Upper lobe of left lung (tissue), 6 donors: ENCODE results near the gene COX6A1. TPM values are rescaled to one million over a fixed set of nuclear protein-coding genes. Genes with fewer than 3 reads are reported as not detected.
A peak's percentile ranks its signal among the peaks of the same experiment; 100 is the strongest.

ENCODE experiments used
- ATAC-seq, 2 donors: fragments of 200-7000 bp; cut with Tn5 transposase; one replicate each; pipeline ENCODE4 v1.9.1; 2022; ENCODE audit warnings: mild to moderate bottlenecking in 2 of 2, moderate library complexity in 2 of 2; ENCODE audit not compliant: low FRiP score in 2 of 2
- DNase-seq, 2 donors: peaks; one replicate each; pipeline ENCODE4 v3.0.0-alpha.2; 2019 to 2020
- H3K27ac ChIP-seq, 4 donors: fragments of 200-600 bp; sonication (generic); one replicate each; pipeline ENCODE4 v1.5.1; 2016 to 2019
- H3K27me3 ChIP-seq, 4 donors: fragments of 200-600 bp; sonication (generic); one replicate each; pipeline ENCODE4 v1.5.1; 2017 to 2019
- H3K36me3 ChIP-seq, 4 donors: fragments of 200-600 bp; sonication (generic); one replicate each; pipeline ENCODE4 v1.5.1; 2016 to 2019
- H3K4me1 ChIP-seq, 4 donors: fragments of 200-600 bp; sonication (generic); one replicate each; pipeline ENCODE4 v1.5.1; 2018 to 2019
- H3K4me3 ChIP-seq, 4 donors: fragments of 200-600 bp; sonication (generic); one replicate each; pipeline ENCODE4 v1.5.1; 2017 to 2019; ENCODE audit warnings: mild to moderate bottlenecking in 2 of 4, moderate library complexity in 1 of 4
- H3K9me3 ChIP-seq, 4 donors: fragments of 200-600 bp; sonication (generic); one replicate each; pipeline ENCODE4 v1.5.1; 2018 to 2019
- EP300 ChIP-seq, 4 donors: sonication (generic); formaldehyde crosslinking; IDR thresholded peaks; one replicate each; pipeline ENCODE4 v1.5.1; 2017; ENCODE audit warnings: antibody characterized with exemption in 4 of 4, control low read depth in 2 of 4
- POLR2A ChIP-seq, 4 donors: fragments of 450-650 bp; IDR thresholded peaks; one replicate each; pipeline ENCODE4 v1.5.1; 2016 to 2017; ENCODE audit warnings: antibody characterized with exemption in 4 of 4, mild to moderate bottlenecking in 2 of 4
- POLR2AphosphoS5 ChIP-seq, 2 donors: sonication (generic); formaldehyde crosslinking; IDR thresholded peaks; one replicate each; pipeline ENCODE4 v1.5.1; 2017; ENCODE audit warnings: antibody characterized with exemption in 2 of 2
- whole genome bisulfite sequencing, 2 donors: methylation state at CpG; one replicate each; pipeline ENCODE4 v1.1.5; 2017 to 2018; 5-methylcytosine and 5-hydroxymethylcytosine counted together
- total RNA-seq, 6 donors: library from RNA; depleted of rRNA in 4 of 6; stranded (reverse); fragments of >200 nt in 4 of 6; gene quantifications; one replicate each; pipeline versions ENCODE4 v1.1.0 to v1.2.1, GENCODE V29; 2016 to 2021
- TF ChIP-seq, protein P1 (sequence below), 6 experiments: fragments of 450-650 bp in 4 of 6; fragments of 200-600 bp in 2 of 6; sonication (generic) in 2 of 6; IDR thresholded peaks; one replicate each; pipeline ENCODE4 v1.5.1; 2016 to 2019; ENCODE audit warnings: antibody characterized with exemption in 6 of 6
- donor health status: DM: no; HTN: no; CAD: no; lungs with moderate emphysema.
- donor health status: DM: no; HTN: yes; CAD: no; lungs with severe emphysema.

Gene COX6A1
- total RNA-seq, 6 donors from 2014 or later, result 131 to 733 (median 324) TPM

DNA sequence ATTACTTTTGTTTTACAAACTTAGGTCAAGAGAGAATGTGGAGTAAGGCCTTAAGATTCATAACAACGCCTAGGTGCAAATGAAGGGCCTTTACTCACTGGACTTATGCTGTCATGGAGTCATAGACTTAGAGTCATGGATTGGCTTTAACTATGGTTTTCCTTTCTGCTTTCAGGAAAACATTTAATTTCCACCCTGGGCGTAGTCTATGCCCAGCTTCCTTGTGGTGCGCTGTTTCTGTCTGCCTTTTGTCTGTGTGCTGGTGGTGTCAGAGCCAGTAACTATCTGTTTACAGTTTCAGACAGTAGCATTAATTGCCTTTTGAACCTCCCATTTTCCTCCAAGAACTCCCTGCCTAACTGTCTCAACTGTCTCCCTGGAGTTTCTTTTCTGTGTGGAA, 31.8 kb upstream of the COX6A1 start:
- Histone ChIP-seq H3K27ac (no peak overlapping the region), H3K4me3 (no peak overlapping the region), H3K9me3 (no peaks in the 10 kb centered on the region), H3K36me3 (no peaks in the 10 kb centered on the region), H3K27me3 (no peaks in the 10 kb centered on the region), H3K4me1 (no peaks in the 10 kb centered on the region)
- ATAC-seq, result no peak
- WGBS, 2 donors, result 57 to 80% methylated on average over 3 of the region's 3 CpGs
- no peak for DNase-seq
- TF ChIP-seq POLR2A (IDR thresholded peaks at IDR 0.05) (no peak), EP300 (IDR thresholded peaks at IDR 0.05) (no peak), POLR2AphosphoS5 (IDR thresholded peaks at IDR 0.05) (no peak)
- TF ChIP-seq, protein P1, sequence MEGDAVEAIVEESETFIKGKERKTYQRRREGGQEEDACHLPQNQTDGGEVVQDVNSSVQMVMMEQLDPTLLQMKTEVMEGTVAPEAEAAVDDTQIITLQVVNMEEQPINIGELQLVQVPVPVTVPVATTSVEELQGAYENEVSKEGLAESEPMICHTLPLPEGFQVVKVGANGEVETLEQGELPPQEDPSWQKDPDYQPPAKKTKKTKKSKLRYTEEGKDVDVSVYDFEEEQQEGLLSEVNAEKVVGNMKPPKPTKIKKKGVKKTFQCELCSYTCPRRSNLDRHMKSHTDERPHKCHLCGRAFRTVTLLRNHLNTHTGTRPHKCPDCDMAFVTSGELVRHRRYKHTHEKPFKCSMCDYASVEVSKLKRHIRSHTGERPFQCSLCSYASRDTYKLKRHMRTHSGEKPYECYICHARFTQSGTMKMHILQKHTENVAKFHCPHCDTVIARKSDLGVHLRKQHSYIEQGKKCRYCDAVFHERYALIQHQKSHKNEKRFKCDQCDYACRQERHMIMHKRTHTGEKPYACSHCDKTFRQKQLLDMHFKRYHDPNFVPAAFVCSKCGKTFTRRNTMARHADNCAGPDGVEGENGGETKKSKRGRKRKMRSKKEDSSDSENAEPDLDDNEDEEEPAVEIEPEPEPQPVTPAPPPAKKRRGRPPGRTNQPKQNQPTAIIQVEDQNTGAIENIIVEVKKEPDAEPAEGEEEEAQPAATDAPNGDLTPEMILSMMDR (IDR thresholded peaks at IDR 0.05), result no peak

DNA sequence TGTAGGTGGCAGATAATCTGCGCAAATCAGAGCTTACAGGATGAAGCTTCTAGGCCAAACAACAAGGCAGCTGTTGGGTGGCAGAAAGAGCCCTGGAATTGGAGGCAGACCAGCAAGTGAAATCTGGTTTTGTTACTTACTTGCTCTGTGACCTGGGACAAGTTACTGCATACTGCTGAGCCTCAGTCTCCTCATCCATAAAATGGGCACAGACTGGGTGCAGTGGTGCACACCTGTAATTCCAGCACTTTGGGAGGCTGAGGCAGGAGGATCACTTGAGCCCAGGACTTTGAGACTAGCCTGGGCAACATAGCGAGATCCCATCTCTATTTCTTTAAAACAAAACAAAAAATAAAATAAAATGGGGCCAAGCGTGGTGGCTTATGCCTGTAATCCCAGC, 31.4 kb upstream of the COX6A1 start:
- TF ChIP-seq POLR2AphosphoS5 (IDR thresholded peaks at IDR 0.05) (no peak), EP300 (IDR thresholded peaks at IDR 0.05) (no peak), POLR2A (IDR thresholded peaks at IDR 0.05) (no peak)
- TF ChIP-seq, protein P1 (IDR thresholded peaks at IDR 0.05), result no peak
- DNase-seq (no peak), ATAC-seq (no peak)
- H3K27ac ChIP-seq, result no peak overlapping the region
- no peaks in the 10 kb centered on the region for H3K27me3 ChIP-seq
- 91 to 95% methylated on average over 3 of the region's 3 CpGs for WGBS, 2 donors
- H3K9me3 ChIP-seq, result no peaks in the 10 kb centered on the region
- no peak overlapping the region for H3K4me3 ChIP-seq
- H3K4me1 ChIP-seq, result no peaks in the 10 kb centered on the region
- H3K36me3 ChIP-seq, result no peaks in the 10 kb centered on the region

DNA sequence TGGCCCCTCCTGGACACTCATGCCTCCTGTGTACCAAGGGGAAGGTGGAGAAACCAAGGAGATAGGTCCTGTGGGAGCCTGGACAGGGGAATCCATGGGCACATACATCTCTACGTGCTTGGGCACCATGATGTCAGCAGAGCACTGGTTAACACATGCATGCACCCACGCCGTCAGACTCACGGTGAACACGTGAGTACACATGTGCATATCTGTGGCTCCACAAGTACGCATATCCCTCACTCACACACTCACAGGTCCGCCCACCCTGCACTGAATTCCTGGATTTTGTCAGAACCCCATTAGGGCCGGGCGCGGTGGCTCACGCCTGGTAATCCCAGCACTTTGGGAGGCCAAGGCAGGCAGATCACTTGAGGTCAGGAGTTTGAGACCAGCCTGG, 29.1 kb upstream of the COX6A1 start:
- no peak overlapping the region for H3K27ac ChIP-seq
- no peak overlapping the region for H3K4me3 ChIP-seq
- H3K4me1 ChIP-seq, result no peaks in the 10 kb centered on the region
- no peaks in the 10 kb centered on the region for H3K36me3 ChIP-seq
- no peak for DNase-seq
- WGBS, 2 donors, result 95 to 97% methylated on average over 11 of the region's 11 CpGs
- H3K9me3 ChIP-seq, result no peaks in the 10 kb centered on the region
- H3K27me3 ChIP-seq, result no peaks in the 10 kb centered on the region
- no peak for ATAC-seq
- TF ChIP-seq POLR2A (IDR thresholded peaks at IDR 0.05), result no peak
- TF ChIP-seq POLR2AphosphoS5 (IDR thresholded peaks at IDR 0.05), result no peak
- no peak for TF ChIP-seq EP300 (IDR thresholded peaks at IDR 0.05)
- TF ChIP-seq, protein P1 (IDR thresholded peaks at IDR 0.05), result no peak

DNA sequence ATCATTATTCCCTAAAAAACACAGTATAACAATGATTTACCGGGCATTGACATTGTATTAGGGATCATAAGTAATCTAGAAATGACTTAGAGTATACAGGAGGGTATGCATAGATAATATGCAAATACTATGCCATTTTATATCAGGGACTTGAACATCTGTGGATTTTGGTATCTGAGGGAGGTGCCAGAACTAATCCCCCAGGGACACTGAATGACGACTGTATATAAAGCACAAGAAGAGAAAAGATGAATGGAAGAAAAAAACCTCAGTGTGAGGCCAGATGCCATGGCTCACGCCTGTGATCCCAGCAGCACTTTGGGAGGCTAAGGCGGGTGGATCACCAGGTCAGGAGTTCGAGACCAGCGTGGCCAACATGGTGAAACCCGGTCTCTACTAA, 25.5 kb upstream of the COX6A1 start:
- no peaks in the 10 kb centered on the region for H3K36me3 ChIP-seq
- no peak overlapping the region for H3K4me3 ChIP-seq
- ATAC-seq (no peak), DNase-seq (no peak)
- 87 to 89% methylated on average over 7 of the region's 7 CpGs for WGBS, 2 donors
- no peaks in the 10 kb centered on the region for H3K4me1 ChIP-seq
- no peaks in the 10 kb centered on the region for H3K27me3 ChIP-seq
- H3K9me3 ChIP-seq, result no peaks in the 10 kb centered on the region
- no peak overlapping the region for H3K27ac ChIP-seq
- no peak for TF ChIP-seq POLR2AphosphoS5 (IDR thresholded peaks at IDR 0.05)
- TF ChIP-seq EP300 (IDR thresholded peaks at IDR 0.05), result no peak
- TF ChIP-seq POLR2A (IDR thresholded peaks at IDR 0.05), result no peak
- TF ChIP-seq, protein P1 (IDR thresholded peaks at IDR 0.05), result no peak

DNA sequence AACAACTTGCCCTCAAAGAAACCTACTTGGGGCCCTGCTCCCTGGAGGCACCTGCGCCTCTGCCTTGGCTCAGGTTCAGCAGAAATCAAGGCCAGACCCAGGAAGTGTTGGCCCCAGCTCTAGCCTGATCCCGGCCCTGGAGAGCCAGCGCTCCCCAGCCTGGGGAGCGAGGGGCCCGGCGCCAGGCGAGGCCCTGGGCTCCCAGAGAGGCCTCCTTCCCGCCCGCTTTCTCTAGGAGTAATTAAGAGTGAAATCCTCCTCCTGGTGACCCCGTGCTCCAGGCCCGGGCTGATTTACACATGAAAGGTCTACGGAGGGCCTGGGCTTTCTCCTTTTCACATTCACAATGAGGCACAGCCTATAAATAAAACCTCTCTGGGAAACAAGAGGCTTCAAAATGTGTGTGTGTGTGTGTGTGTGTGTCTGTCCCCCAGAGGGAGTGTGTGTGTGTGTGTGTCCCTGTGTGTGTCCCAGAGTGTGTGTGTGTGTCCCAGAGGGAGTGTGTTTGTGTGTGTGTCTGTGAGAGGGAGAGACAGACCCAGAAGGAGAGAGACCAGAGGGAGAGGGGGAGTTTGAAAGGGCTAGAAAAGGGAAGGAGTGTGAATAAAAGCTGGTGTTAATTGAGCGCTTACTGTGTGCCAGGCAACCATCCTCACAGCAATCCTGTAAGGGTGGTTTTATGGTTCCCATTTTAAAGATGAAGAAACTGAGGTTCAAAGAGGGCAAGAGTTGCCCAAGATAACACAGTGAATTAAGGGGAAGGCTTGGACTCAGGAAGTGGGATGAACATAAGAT, 23.8 kb upstream of the COX6A1 start:
- WGBS, 2 donors, result 59 to 72% methylated on average over 13 of the region's 13 CpGs
- peak; percentile 28 to 43 for DNase-seq

More for the DNA sequence above, 23.8 kb upstream of the COX6A1 start:
- Histone ChIP-seq H3K4me1 (no peaks in the 10 kb centered on the region), H3K27me3 (no peaks in the 10 kb centered on the region), H3K4me3 (no peak overlapping the region), H3K36me3 (no peaks in the 10 kb centered on the region), H3K9me3 (no peaks in the 10 kb centered on the region), H3K27ac (no peak overlapping the region)
- ATAC-seq, result peak in 1 of 2 donors; percentile 26
- TF ChIP-seq EP300 (IDR thresholded peaks at IDR 0.05), result no peak
- no peak for TF ChIP-seq POLR2AphosphoS5 (IDR thresholded peaks at IDR 0.05)
- TF ChIP-seq, protein P1 (IDR thresholded peaks at IDR 0.05), result no peak
- TF ChIP-seq POLR2A (IDR thresholded peaks at IDR 0.05), result no peak
